HL-60 (cell line): ENCODE data around the gene MFN2.

Source experiments
- DNase-seq, 2 experiments: peaks; one replicate each; pipeline ENCODE4 v3.0.0-alpha.2; 2010 to 2020; ENCODE audit warnings: low read depth in 1 of 2, low spot score in 1 of 2
- H3K27ac ChIP-seq: fragments of 250-450 bp; sonication (Bioruptor Pico); replicated peaks from 2 replicates; pipeline ENCODE4 v1.5.1; 2020; ENCODE audit warnings: mild to moderate bottlenecking, moderate library complexity
- H3K27me3 ChIP-seq: fragments of 250-450 bp; sonication (Bioruptor Pico); 2 replicates; pipeline ENCODE4 v1.5.1; 2021; ENCODE audit warnings: mild to moderate bottlenecking, moderate library complexity; ENCODE audit not compliant: insufficient read depth, poor library complexity, severe bottlenecking
- H3K4me3 ChIP-seq: replicated peaks from 2 replicates; pipeline ENCODE4 v1.5.1; 2011; ENCODE audit warnings: mild to moderate bottlenecking, control low read depth, low read length; ENCODE audit not compliant: insufficient read depth
- CTCF ChIP-seq: IDR thresholded peaks from one replicate; pipeline ENCODE4 v1.5.1; 2011; ENCODE audit warnings: low read length, control low read depth, inconsistent platforms; ENCODE audit not compliant: insufficient read depth
- GABPA ChIP-seq: IDR thresholded peaks from 2 replicates; pipeline ENCODE4 v1.6.1; 2012; ENCODE audit warnings: low read depth
- POLR2AphosphoS5 ChIP-seq: IDR thresholded peaks from 2 replicates; pipeline ENCODE4 v1.6.1; 2012; ENCODE audit warnings: low read depth
- REST ChIP-seq: IDR thresholded peaks from 2 replicates; pipeline ENCODE4 v1.6.1; 2012; ENCODE audit warnings: low read depth; ENCODE audit not compliant: insufficient replicate concordance
- SPI1 ChIP-seq: IDR thresholded peaks from 2 replicates; pipeline ENCODE4 v1.6.1; 2012; ENCODE audit warnings: low read depth, mild to moderate bottlenecking, borderline replicate concordance

MFN2 gene

GRCh38 chr1:12034381-12034801 lies 54.1 kb downstream of the MFN2 start:
- TF ChIP-seq SPI1 (no peak), REST (no peak), POLR2AphosphoS5 (no peak), GABPA (no peak), CTCF (no peak)
- Histone ChIP-seq H3K27me3 (no peaks in the 10 kb centered on the region), H3K4me3 (no peak overlapping the region), H3K27ac (peak overlapping the region; percentile 92)
- DNase-seq = no peak

GRCh38 chr1:12035312-12035711 lies 55.1 kb downstream of the MFN2 start:
- H3K27me3 ChIP-seq = no peaks in the 10 kb centered on the region
- H3K4me3 ChIP-seq = no peak overlapping the region
- peak; percentile 58 for TF ChIP-seq POLR2AphosphoS5
- TF ChIP-seq SPI1 = peak; percentile 41; the same call in 1 of the 2 replicates
- peak; percentile 33 for TF ChIP-seq REST
- TF ChIP-seq GABPA = no peak
- no peak for TF ChIP-seq CTCF
- peak overlapping the region; percentile 92 for H3K27ac ChIP-seq
- DNase-seq = peak in 1 of 2 experiments; percentile 85

- TF ChIP-seq GABPA (no peak), POLR2AphosphoS5 (no peak), SPI1 (no peak), CTCF (no peak)
- Histone ChIP-seq H3K4me3 (no peak overlapping the region), H3K27me3 (no peaks in the 10 kb centered on the region), H3K27ac (peak overlapping the region; percentile 92)
- no peak for DNase-seq
Observed at GRCh38 chr1:12037486-12038355, 57.5 kb downstream of the MFN2 start.
